ENCODE data around the gene ACTN4.

GRCh38 chr19:38618590-38619360 lies 28.7 kb upstream of the ACTN4 start, which contains the start of gene EIF3K:
- TF ChIP-seq, protein P1, sequence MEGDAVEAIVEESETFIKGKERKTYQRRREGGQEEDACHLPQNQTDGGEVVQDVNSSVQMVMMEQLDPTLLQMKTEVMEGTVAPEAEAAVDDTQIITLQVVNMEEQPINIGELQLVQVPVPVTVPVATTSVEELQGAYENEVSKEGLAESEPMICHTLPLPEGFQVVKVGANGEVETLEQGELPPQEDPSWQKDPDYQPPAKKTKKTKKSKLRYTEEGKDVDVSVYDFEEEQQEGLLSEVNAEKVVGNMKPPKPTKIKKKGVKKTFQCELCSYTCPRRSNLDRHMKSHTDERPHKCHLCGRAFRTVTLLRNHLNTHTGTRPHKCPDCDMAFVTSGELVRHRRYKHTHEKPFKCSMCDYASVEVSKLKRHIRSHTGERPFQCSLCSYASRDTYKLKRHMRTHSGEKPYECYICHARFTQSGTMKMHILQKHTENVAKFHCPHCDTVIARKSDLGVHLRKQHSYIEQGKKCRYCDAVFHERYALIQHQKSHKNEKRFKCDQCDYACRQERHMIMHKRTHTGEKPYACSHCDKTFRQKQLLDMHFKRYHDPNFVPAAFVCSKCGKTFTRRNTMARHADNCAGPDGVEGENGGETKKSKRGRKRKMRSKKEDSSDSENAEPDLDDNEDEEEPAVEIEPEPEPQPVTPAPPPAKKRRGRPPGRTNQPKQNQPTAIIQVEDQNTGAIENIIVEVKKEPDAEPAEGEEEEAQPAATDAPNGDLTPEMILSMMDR (IDR thresholded peaks at IDR 0.05) = peak in 1 of 4 experiments; percentile 12
- peak; percentile 47 to 57 for TF ChIP-seq POLR2A (IDR thresholded peaks at IDR 0.05)
